Neutrophil (primary cell): ENCODE data around the gene BTRC.
"Not testable (repeated sequence)": the region's sequence is repeated elsewhere in the genome, so short reads cannot be mapped to it uniquely, and the experiment has no call there.

Source experiments
- H3K27ac ChIP-seq: fragments of 200-600 bp; sonication (generic); 2 replicates; pipeline ENCODE4 v1.5.1; 2016; ENCODE audit warnings: mild to moderate bottlenecking, moderate library complexity
- H3K27me3 ChIP-seq: fragments of 200-600 bp; sonication (generic); 2 replicates; pipeline ENCODE4 v1.6.0; 2016; ENCODE audit warnings: mild to moderate bottlenecking
- H3K36me3 ChIP-seq: fragments of 200-600 bp; sonication (generic); 2 replicates; pipeline ENCODE4 v1.5.1; 2017
- H3K4me1 ChIP-seq, 2 experiments: fragments of 200-600 bp in 1 of 2; sonication (generic) in 1 of 2; 1 replicate in 1 of 2; 2 replicates in 1 of 2; pipeline versions ENCODE4 v1.5.1 to v1.6.1; 2013 to 2016; ENCODE audit warnings: low read depth in 1 of 2, low read length in 1 of 2, mild to moderate bottlenecking in 1 of 2, moderate library complexity in 1 of 2; ENCODE audit not compliant: control insufficient read depth in 1 of 2, insufficient read depth in 1 of 2
- H3K4me3 ChIP-seq, 2 experiments: fragments of 200-600 bp in 1 of 2; sonication (generic) in 1 of 2; 1 replicate in 1 of 2; 2 replicates in 1 of 2; pipeline ENCODE4 v1.5.1; 2013 to 2016; ENCODE audit warnings: low read depth in 1 of 2, low read length in 1 of 2, mild to moderate bottlenecking in 1 of 2, moderate library complexity in 1 of 2
- H3K9me3 ChIP-seq: fragments of 200-600 bp; sonication (generic); 2 replicates; pipeline ENCODE4 v1.5.1; 2016
- TF ChIP-seq, protein P1 (sequence below): fragments of 200-600 bp; sonication (generic); IDR thresholded peaks from 2 replicates; pipeline ENCODE4 v1.5.1; 2016; ENCODE audit warnings: antibody characterized with exemption

Gene BTRC

DNA sequence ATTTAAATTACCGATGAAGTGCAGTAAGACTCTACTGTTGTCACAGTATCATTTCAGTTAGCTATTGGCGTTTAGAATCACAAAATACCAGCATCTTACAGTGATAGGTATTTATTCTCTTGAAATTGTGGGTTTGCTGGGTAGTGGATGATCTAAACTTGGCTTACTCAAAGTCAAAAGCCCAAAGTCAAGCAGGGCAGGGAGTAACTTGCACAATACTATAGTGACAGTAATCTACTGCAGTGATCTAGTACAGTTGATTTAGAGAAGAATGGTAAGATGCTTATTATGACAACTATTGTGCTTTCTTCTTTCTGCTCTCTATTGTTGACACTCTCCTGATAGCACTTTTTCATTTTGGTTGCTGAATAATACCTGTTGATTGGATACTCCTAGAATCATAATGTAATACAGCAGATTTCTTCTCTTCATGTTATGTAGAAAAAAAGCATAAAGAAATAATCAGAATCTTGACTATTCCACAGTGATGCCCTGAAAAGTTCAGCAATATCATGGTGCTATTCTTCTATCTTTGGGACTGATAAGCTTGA, 10.0 kb downstream of the BTRC start:
- H3K4me1 ChIP-seq: no peaks in the 10 kb centered on the region
- H3K4me3 ChIP-seq: no peak overlapping the region
- H3K36me3 ChIP-seq: no peaks in the 10 kb centered on the region
- TF ChIP-seq, protein P1, sequence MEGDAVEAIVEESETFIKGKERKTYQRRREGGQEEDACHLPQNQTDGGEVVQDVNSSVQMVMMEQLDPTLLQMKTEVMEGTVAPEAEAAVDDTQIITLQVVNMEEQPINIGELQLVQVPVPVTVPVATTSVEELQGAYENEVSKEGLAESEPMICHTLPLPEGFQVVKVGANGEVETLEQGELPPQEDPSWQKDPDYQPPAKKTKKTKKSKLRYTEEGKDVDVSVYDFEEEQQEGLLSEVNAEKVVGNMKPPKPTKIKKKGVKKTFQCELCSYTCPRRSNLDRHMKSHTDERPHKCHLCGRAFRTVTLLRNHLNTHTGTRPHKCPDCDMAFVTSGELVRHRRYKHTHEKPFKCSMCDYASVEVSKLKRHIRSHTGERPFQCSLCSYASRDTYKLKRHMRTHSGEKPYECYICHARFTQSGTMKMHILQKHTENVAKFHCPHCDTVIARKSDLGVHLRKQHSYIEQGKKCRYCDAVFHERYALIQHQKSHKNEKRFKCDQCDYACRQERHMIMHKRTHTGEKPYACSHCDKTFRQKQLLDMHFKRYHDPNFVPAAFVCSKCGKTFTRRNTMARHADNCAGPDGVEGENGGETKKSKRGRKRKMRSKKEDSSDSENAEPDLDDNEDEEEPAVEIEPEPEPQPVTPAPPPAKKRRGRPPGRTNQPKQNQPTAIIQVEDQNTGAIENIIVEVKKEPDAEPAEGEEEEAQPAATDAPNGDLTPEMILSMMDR: no peak
- H3K27me3 ChIP-seq: no peaks in the 10 kb centered on the region
- H3K9me3 ChIP-seq: no peaks in the 10 kb centered on the region
- H3K27ac ChIP-seq: no peak overlapping the region

DNA sequence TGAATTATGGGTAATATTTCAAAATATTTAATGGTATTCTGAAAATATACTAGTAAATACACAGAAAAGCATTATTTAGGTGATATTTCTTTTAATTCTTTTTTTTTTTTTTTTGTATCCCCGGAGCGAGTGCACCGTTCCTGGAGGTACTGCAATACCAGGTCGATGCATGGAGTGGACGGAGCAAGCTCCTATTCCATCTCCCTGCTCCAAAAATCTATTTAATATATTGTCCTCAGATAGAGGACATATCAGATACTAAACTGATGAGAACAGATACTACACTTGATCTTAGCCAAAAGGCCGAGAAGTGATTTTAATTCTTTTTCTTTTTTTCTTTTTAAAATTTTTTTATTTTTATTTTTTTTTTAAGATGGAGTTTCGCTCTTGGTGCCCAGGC, 10.8 kb downstream of the BTRC start:
- Histone ChIP-seq H3K27ac (no peak overlapping the region), H3K9me3 (no peaks in the 10 kb centered on the region), H3K4me3 (no peak overlapping the region), H3K36me3 (no peaks in the 10 kb centered on the region), H3K27me3 (no peaks in the 10 kb centered on the region), H3K4me1 (no peaks in the 10 kb centered on the region)
- TF ChIP-seq, protein P1: no peak

DNA sequence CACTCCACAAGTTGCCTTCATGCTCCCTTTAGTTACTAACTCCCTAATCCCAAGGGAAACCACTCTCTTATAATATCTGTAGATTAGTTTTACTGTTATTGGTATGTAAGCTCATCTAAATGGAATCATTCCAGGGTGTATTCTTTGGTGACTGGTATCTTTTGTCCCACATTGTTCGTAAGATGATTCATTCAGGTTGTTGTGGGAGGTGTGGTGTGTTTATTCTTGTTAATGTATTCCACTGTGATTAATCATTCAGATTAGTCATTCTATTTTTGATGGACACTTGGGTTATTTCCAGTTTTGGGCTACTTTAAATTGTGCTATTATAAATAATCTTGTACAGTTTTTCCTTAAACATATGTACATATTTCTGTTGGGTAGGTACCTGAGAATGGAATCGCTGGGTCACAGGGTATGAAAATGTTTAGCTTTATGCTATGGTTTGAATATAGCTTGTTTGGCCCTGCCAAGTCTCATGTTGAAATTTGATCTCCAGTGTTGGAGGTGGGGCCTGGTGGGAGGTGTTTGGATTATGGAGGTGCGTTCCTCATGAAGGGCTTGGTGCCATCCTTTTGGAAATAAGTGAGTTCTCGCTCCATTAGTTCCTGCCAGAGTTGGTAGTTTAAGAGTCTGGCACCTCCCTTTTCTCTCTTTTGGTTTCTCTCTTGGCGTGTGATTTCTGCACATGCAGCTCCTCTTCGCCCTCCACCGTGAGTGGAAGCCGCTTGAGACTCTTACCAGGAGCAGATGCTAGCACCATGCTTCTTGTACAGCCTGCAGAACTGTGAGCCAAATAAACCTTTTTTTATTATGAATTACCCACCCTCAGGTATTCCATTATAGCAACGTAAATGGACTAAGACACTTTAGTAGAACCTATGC, 13.8 kb downstream of the BTRC start:
- Histone ChIP-seq H3K27me3 (no peaks in the 10 kb centered on the region), H3K4me3 (no peak overlapping the region), H3K4me1 (no peaks in the 10 kb centered on the region), H3K9me3 (no peaks in the 10 kb centered on the region), H3K36me3 (no peaks in the 10 kb centered on the region), H3K27ac (no peak overlapping the region)
- TF ChIP-seq, protein P1: no peak

DNA sequence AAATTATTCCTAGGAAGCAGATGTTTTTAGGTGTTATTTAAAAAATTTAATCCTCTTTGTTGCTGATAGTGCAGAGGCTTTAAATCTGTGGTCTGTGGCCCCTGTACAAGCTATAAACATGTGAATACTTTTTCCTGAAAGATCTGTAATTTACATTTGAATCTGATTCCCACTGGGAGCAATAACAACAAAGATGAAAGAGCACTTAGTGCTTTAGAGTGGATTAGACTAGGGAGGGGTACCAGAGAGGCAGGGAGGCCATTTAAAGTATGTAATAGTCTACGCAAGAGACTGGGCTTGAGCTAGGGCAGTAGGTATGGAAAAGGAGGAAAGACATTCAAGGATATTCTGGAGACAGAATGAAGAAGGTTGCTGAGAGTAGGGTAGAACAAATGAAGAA, 19.1 kb downstream of the BTRC start:
- Histone ChIP-seq H3K27me3 (no peaks in the 10 kb centered on the region), H3K4me1 (peaks cover 4 to 6% of the 10 kb centered on the region in 2 experiments), H3K4me3 (no peak overlapping the region)

DNA sequence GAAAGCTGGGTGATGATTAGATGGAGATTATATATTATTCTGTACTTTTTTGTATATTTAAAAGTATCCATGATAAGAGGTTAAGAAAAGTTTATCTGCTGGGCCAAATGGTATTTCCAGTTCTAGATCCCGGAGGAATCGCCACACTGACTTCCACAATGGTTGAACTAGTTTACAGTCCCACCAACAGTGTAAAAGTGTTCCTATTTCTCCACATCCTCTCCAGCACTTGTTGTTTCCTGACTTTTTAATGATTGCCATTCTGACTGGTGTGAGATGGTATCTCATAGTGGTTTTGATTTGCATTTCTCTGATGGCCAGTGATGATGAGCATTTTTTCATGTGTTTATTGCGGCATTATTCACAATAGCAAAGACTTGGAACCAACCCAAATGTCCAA, 20.0 kb downstream of the BTRC start:
- not testable (repeated sequence) for H3K27ac ChIP-seq, H3K4me3 ChIP-seq, H3K36me3 ChIP-seq, H3K27me3 ChIP-seq, H3K9me3 ChIP-seq, H3K4me1 ChIP-seq

More for the DNA sequence above, 19.1 kb downstream of the BTRC start:
- Histone ChIP-seq H3K27ac (no peak overlapping the region), H3K36me3 (no peaks in the 10 kb centered on the region), H3K9me3 (no peaks in the 10 kb centered on the region)
- TF ChIP-seq, protein P1: no peak

DNA sequence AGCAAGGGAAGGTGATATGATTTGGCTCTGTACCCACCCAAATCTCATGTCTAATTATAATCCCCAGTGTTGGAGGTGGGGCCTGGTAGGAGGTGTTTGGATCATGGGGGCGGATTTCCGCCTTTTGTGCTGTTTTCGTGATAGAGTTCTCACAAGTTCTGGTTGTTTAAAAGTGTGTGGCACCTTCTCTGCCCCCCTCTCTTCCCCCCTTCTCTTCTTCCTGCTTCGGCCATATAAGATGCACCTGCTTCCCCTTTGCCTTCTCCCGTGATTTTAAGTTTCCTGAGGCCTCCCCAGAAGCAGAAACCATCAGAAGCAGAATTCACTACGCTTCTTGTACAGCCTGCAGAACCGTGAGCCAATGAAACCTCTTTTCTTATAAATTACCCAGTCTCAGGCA, 21.1 kb downstream of the BTRC start:
- Histone ChIP-seq H3K4me1 (peaks cover 4 to 9% of the 10 kb centered on the region in 2 experiments), H3K4me3 (no peak overlapping the region), H3K27me3 (no peaks in the 10 kb centered on the region), H3K9me3 (no peaks in the 10 kb centered on the region), H3K27ac (no peak overlapping the region), H3K36me3 (no peaks in the 10 kb centered on the region)
- TF ChIP-seq, protein P1: no peak
